Fibroblast of villous mesenchyme (primary cell): ENCODE measurements around the gene S100B. TPM values are rescaled to one million over a fixed set of nuclear protein-coding genes. Genes with fewer than 3 reads are reported as not detected.
A peak's percentile ranks its signal among the peaks of the same experiment; 100 is the strongest.

Experiments
- DNase-seq: peaks from one replicate; pipeline ENCODE4 v3.0.0-alpha.2; 2010; ENCODE audit warnings: low read depth
- H3K4me3 ChIP-seq: 2 replicates; pipeline ENCODE4 v1.5.1; 2011; ENCODE audit warnings: low read depth, mild to moderate bottlenecking, low read length
- CTCF ChIP-seq: IDR thresholded peaks from 2 replicates; pipeline ENCODE4 v1.5.1; 2012; ENCODE audit warnings: low read depth, mild to moderate bottlenecking, low read length; ENCODE audit not compliant: insufficient read depth
- total RNA-seq: library from RNA; depleted of rRNA; stranded (reverse); fragments of >200 nt; gene quantifications from 2 replicates; pipeline ENCODE4 v1.2.3, GENCODE V29; 2012

The S100B gene
- total RNA-seq, 1 donor, result not detected

- no peak for DNase-seq
- no peak for TF ChIP-seq CTCF
- no peak overlapping the region for H3K4me3 ChIP-seq
Observed at GRCh38 chr21:46605767-46606426, 1.0 kb upstream of the S100B start.

GRCh38 chr21:46604329-46604974 is 430 bp downstream of the S100B start:
- no peak for DNase-seq
- no peak overlapping the region for H3K4me3 ChIP-seq
- no peak for TF ChIP-seq CTCF

GRCh38 chr21:46603228-46603627 is 1.7 kb downstream of the S100B start:
- TF ChIP-seq CTCF, result no peak
- no peak for DNase-seq
- no peak overlapping the region for H3K4me3 ChIP-seq

GRCh38 chr21:46600978-46601377 is 3.9 kb downstream of the S100B start:
- no peak for DNase-seq
- H3K4me3 ChIP-seq, result no peak overlapping the region
- TF ChIP-seq CTCF, result no peak

- TF ChIP-seq CTCF, result no peak
- H3K4me3 ChIP-seq, result no peak overlapping the region
- DNase-seq, result no peak
Observed at GRCh38 chr21:46600305-46600704, 4.6 kb downstream of the S100B start.

GRCh38 chr21:46598581-46599572 is 6.0 kb downstream of the S100B start:
- peak; percentile 81 for DNase-seq
- H3K4me3 ChIP-seq, result no peak overlapping the region
- TF ChIP-seq CTCF, result no peak
